GM10847 (cell line): Measurements from ENCODE around the gene CACHD1.

ENCODE experiments used
- POLR2A ChIP-seq: IDR thresholded peaks from 2 replicates; pipeline ENCODE4 v1.6.1; 2011; ENCODE audit not compliant: insufficient read length; ENCODE audit errors: extremely low read depth

CACHD1 gene

GRCh38 chr1:64659478-64660138 lies 189.7 kb downstream of the CACHD1 start:
- TF ChIP-seq POLR2A: no peak

GRCh38 chr1:64663668-64664067 lies 193.7 kb downstream of the CACHD1 start:
- TF ChIP-seq POLR2A: no peak

DNA sequence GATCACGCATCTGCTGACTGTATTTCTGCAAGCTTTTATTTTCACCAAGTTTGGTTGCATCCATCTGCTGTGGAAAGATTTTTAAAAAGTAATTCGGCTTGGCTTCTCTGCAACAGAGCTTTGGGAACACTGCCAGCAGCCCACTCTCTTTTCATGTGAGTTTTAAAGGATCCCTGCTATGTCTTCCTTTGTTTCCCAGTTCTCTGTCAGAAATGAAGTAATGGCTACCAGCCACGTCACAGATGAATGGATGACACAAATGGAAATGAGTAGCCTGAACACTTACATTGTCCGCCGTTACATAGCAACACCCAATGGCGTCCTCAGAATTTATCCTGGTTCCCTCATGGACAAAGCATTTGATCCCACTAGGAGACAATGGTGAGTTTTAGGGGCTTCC lies 194.4 kb downstream of the CACHD1 start:
- TF ChIP-seq POLR2A: no peak

DNA sequence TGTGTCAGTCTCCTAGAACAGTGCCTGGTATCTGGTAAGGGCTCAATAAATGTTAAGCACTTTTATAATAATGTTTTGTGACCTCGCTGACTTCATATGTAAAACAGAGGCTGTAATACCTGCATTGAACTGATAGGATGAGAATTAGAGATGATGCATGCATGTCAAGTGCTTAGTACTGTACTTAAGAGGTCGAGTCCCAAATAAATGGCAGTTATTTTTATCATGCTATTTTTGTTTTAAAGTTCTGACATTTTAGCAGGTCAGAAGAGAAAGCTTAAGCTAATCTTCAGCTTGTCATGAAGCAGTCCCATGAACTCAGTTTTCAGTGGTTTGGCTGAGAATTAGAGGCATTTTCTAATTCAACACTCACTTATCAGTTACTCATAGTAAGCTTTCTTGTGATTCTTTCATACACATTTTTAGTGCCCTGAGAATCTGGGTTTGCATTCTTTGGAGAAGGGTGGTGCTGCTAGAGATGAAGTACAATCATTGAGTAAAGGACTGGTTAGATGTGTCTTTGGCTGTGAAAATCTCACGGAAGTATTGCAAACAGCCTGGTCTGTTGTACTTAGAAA lies 199.3 kb downstream of the CACHD1 start:
- no peak for TF ChIP-seq POLR2A

DNA sequence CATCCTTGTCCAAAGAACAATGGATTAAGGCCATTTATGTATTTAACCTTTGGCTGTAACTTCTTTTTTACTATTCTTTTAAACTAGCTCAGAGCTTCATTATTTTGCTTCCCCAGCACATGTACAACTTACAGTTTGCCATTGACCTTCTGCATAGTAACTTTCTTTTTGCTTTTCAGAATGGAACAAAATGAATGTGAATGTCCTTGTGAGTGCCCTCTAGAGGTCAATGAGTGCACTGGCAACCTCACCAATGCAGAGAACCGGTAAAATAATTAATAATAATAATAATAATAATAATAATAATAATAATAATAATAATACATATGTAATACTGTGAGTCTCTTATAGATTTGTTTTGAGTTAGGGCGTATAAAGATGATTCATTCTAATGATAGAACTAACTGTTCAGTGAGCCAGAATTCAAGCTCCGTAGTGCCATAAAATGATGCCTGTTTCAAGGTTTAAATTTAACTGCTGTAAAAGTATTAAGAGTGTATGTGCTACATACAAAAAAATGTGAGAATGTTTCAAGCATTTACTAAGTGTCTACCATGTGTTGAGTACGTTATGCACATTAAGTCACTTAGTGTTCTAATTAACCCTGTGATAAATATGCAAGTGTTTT lies 205.9 kb downstream of the CACHD1 start:
- TF ChIP-seq POLR2A: no peak

GRCh38 chr1:64676386-64676785 lies 206.5 kb downstream of the CACHD1 start:
- TF ChIP-seq POLR2A: no peak

DNA sequence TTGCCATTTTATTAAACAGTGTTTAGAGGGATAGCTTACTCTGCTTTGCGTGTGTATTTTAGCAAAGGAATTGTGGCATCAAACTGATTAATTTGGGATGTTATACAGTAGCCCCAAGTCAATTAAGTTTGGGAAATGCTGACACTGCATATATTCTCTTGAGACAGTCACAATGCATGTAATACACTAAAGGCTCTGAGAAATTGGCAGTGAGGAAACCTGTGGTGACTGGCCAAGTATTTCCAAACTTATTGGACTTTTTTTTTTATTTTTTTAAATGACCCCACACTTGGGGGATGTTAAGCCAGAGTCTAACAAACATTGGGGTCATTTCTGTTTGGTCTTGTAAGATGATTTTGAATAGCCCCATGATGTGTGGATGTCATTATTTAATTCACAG lies 207.6 kb downstream of the CACHD1 start:
- TF ChIP-seq POLR2A: no peak

GRCh38 chr1:64678366-64678765 lies 208.4 kb downstream of the CACHD1 start:
- TF ChIP-seq POLR2A: no peak

DNA sequence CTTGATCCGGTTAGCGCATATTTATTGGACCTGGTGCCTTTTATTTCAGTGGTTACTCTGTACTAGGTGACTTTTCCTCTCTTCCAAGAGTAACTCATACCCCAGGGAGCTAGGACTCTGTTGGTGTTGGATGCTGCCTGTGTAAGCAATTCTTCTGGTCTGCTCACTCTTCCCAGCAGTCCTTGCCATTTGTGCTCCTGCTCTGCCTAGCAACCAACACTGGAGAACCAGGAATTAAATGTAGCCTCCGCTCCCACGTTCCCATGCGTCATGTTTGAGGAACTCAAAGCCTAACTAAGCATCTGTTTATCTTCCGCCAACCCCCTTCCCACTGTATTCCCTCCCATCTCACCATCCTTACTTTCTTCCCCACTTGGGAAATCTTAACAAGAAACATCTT lies 209.2 kb downstream of the CACHD1 start:
- TF ChIP-seq POLR2A: no peak

- no peak for TF ChIP-seq POLR2A
Measured at GRCh38 chr1:64680599-64680998, 210.7 kb downstream of the CACHD1 start.

- TF ChIP-seq POLR2A: no peak
Measured at GRCh38 chr1:64681043-64681442, 211.1 kb downstream of the CACHD1 start.

GRCh38 chr1:64683419-64683818 lies 213.5 kb downstream of the CACHD1 start:
- no peak for TF ChIP-seq POLR2A

- TF ChIP-seq POLR2A: no peak
Measured at GRCh38 chr1:64685217-64685616, 215.3 kb downstream of the CACHD1 start.

- no peak for TF ChIP-seq POLR2A
Measured at GRCh38 chr1:64685765-64686341, 215.9 kb downstream of the CACHD1 start.

DNA sequence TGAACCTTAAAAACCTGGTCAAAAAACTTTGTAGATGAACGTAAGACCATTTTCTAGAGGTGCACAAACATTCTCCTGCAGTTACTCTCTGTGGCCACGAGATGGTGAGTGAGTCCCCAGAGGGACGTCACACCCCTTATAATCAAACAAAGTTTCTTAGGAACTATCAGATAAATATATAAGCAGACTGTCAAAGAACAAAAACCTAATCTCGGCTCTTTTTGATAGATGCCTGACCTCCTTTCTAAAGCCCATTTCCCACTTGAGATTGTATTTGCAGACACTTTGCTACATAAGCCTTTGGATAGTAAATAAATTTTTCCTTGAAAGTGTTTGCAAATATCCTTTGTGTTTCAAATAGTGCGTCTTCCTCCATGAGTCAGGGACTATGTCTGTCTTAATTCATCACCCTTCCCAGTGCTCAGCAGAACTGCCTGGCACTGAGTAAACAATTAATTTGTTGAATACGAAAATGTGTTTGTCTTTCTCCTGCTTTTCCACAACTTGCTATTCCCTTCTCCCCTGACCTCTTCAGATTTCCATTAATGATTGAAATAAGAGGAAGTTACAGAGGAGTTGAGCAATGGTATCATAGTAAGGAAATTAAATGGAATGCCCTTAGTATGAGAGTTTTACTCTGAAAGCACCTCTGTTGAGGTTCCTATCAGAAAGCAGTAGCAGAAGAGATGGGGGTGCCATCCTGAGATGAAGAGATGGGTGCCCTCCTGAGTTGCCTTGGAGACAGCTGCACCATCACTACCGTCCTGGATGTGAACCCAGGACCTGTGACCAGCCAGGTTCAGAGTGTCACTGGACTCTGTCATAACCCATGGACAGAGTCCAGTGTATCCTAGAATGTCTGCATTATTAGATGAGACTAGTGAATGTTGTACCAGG lies 217.1 kb downstream of the CACHD1 start:
- TF ChIP-seq POLR2A: no peak
